NCI-H2107 treated with DMSO at 0.1 percent for 48 hours (cell line): ENCODE measurements around the gene EBP.
"Not testable (repeated sequence)": the region's sequence is repeated elsewhere in the genome, so short reads cannot be mapped to it uniquely, and the experiment has no call there.

Source experiments
- DNase-seq: peaks from one replicate; lab custom pipeline; 2025; ENCODE audit not compliant: unreplicated experiment; lab: John Stamatoyannopoulos, UW

The EBP gene

DNA sequence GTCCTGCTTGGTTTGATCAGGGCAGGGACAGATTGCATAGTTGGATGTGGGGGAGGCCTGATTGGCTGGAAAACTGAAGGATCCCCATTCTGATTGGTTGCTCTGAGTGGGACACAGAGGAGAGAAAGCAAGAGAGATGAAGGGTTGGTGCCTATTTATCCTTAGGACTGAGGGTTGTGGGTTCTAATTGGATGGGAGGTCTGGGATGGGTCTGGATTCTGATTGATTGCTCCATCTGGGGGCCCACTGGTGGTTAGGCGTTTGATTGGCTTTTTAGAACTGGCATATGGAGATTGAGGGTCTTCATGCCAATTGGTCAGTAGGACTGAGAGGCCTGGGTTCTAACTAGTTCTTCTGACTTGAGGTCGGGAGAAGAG, 644 bp upstream of the EBP start:
- DNase-seq, result no peak

DNA sequence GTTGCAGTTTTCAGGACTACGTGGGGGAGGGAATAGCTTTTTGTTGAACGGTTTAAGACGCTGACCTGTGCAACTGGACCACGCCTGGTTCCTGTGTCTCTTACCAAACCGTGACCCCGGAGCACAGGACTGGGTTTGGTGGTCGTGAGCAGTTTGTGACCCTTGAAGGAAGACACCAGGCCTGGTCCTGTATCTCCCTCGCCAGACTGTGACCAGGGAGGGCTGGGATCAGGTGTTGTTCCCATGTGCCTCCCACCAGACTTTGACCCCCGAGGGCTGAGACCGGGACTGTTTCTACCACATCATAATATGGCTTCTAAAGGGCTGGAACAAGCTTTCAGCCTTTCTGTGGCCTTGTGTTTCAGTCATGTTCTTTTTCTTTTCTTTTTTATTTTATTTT, 683 bp downstream of the EBP start:
- DNase-seq, result no peak

DNA sequence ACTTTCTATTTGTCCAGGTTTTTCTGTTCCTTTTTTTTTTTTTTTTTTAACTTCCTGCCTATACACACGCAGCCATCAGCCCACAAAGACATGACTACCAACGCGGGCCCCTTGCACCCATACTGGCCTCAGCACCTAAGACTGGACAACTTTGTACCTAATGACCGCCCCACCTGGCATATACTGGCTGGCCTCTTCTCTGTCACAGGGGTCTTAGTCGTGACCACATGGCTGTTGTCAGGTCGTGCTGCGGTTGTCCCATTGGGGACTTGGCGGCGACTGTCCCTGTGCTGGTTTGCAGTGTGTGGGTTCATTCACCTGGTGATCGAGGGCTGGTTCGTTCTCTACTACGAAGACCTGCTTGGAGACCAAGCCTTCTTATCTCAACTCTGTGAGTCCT, 2.1 kb downstream of the EBP start:
- DNase-seq, result no peak

DNA sequence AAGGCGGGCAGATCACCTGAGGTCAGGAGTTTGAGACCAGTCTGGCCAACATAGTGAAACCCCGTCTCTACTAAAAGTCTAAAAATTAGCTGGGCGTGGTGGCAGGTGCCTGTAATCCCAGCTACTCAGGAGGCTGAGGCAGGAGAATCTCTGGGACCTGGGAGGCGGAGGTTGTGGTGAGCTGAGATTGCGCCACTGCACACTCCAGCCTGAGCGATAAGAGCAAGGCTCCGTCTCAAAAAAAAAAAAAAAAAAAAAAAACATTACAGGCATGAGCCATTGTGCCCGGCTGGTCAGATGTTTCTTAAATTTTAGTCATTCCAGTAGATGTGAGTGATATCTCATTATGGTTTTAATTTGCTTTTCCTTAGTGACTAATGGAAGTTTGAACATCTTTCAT, 4.2 kb downstream of the EBP start:
- not testable (repeated sequence) for DNase-seq

DNA sequence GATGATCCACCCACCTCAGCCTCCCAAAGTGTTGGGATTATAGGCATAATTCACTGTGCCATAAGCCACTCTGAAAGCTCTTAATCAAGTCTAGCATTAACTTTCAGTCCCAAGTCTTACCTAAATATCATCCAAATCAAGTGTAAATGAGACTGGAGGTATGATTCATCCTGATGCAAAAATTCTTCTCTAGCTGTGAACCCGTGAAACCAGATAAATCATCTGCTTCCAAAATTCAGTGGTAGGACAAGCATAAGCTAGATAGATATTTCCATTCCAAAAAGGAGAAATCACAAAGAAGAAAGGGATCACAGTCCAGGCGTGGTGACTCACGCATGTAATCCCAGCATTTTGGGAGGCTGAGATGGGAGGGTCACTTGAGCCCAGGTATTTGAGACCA, 9.1 kb downstream of the EBP start:
- no peak for DNase-seq

DNA sequence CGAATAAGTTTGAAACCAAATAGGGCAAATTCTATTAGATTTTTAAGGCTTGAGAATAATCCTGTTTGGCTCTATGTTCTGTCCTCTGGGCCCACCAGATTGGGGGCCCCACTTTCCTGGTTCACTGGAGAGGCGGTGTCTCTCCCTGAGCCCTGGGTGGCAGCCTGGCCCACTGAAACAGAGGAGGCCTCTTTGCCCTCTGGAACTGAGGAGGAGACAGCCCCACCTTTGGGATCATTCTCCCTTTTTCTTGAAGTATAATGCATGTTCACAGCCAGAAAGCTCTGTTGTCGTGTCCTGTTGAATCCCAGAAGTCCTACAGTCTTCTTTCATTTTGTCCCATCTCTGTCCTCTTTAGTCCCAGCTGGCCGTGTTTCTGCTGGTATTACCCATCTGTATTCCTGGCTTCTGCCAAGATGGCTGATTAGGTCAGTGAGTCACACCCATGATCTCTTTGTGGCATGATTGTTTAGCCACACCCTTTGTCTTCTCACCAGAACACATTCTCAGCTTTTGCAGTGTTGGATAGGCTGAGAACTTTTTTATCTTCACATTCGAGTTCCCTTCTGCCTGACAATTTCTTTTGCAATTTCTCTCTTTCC, 9.9 kb downstream of the EBP start:
- DNase-seq, result no peak

DNA sequence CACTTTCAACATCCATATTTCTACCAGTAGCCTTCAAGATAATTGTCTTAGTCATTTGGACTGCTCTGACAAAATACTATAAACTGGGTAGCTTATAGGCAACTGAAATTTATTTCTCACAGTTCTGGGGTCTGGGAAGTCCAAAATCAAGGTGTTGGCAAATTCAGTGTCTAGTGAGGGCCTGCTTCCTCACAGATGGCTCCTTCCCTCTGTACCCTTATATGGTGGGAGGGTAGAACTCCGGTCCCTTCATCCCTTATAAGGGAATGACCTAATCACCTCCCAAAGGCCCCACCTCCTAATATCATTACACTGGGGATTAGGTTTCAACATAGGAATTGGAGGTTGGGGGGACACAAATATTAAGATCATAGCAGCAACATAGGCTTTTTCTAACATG, 10.6 kb downstream of the EBP start:
- DNase-seq, result no peak

DNA sequence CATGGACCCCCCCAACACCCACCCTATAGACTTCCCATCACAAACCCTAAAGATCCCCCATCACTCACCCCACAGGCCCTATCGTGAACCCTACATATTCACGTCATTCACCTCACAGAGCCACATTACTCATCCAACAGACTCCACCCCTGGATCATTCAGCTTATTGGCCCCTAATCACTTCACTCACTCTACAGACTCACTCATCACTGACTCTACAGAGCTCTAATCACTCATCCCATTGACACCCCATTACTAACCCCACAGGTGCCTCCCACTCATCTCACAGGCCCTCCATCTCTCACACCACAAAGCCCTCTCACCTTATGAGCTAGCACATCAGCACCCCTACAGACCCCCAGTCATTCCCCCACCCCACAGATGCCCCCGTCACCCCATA, 11.6 kb downstream of the EBP start:
- DNase-seq, result no peak

DNA sequence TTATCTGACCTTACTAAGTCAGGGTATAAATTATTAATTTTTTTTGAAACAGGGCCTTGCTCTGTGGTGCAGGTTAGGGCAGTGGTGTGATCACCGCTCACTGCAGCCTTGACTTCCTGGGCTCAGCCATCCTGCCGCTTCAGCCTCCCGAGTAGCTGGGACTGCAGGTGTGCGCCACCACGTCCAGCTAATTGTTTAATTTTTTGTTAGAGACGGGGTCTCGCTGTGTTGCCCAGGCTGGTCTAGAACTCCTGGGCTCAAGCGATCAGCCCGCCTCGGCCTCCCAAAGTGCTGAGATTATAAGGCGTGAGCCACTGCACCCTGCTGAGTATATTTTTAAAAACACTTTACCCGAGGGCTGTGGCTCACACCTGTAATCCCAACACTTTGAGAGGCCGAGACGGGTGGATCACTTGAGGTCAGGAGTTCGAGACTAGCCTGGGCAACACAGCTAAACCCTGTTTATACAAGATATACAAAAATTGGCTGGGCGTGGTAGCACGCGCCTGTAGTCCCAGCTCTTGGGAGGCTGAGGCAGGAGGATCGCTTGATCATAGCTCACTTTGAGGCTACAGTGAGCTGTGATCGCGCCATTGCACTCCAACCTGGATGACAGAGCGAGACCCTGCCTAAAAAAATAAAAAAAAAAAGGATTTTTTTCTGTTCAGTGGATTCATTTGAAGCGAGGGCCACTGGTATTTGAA, 17.2 kb downstream of the EBP start:
- DNase-seq, result no peak

DNA sequence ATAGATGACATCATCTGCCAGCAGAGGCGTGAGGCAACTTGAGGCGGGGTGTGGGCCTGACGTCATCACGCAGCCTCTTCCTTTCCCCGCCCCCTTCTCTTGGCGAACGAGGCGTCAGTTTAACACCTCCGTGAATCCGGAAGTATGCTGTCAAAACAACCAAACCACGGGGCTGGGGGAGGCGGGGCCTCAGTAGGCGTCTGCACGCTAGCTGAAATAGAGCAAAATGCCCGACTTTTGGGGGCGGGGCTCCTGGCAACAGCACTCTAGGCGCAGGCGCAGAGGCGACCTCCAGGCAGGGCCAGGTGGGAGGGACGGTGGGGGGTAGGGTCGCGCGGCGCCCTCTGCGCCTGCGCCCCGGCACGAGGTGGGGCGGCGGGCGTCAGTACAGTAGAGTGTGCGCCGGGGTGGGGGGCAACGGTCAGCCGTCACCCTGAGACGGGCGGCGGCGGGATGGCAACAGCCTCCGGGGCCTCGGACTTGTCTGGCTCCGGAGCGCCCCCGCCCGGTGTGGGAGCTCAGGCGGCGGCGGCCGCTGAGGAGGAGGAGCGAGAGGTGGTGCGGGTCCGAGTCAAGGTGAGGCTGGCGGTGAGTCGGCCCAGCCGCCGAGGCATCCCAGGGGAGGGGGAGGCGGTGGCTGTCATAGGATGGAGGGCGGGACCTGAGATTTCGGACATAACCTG, 17.9 kb downstream of the EBP start, which contains the start of gene TBC1D25:
Gene TBC1D25, plus strand, starts transcription at position 370 of the 683 bp plus-strand sequence. Its CDS starts 84 bp downstream, at position 454.
- DNase-seq, result peak; percentile 96

DNA sequence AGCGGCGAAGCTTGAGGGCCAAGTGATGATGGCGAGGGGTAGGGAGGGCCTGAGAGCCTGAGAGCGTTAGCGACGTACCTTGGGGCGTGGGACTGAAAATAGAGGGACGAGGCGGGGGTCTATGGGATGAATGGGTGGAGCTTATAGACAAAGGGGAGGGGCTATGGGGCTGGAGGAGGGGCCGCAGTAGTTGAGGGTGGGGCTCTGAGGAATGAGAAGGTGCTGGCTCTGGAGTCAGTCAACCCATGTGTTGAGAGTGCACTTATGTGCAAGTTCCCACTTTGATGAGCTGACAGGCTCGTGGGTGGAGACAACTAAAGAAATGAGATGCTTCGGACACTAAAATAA, 18.4 kb downstream of the EBP start:
- DNase-seq, result peak; percentile 32

DNA sequence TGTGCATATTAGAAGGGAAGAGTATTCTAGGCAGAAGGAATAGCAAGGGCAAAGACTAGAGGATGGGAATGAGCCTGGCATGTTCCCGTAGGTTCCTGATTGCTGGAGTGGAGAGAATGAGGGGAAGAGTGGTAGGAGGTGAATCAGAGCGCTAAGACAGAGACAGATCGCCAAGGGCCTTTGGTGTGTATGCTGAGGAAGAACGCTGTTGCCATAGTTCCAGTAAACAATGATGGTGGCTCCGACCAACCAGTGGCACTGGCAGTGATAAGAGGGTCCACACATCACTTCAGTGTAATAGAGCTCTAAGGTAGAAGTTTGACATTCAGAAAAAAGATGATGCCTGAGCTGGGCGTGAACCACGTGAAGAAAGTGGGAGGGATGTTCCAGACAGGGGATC, 18.9 kb downstream of the EBP start:
- DNase-seq, result no peak

DNA sequence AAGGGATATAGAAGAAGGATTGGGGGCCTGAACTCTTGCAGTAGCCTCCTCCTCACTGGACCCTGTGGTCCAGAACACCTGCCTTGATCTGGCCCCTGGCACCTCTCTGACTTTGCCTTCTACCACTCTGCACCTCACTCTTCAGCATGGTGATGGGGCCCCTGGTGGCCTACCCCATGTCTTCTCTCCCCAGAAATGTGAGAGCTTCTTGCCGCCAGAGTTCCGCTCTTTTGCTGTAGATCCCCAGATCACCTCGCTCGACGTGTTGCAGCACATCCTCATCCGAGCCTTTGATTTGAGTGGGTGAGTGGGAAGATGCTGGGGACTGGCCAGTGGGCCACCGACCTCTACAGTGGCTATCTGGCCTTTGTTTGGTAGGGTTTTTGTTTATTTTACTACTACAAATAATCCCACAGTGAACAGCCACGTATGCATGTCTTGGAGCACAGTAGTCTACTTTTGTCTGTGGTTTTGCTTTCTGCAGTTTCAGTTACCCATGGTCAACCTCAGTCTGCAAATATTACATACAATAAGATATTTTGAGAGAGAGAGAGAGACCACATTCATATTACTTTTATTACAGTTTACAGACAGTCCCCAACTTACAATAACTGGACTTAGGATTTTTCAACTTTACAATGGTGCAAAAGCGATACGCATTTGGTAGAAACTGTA, 19.7 kb downstream of the EBP start:
- no peak for DNase-seq

DNA sequence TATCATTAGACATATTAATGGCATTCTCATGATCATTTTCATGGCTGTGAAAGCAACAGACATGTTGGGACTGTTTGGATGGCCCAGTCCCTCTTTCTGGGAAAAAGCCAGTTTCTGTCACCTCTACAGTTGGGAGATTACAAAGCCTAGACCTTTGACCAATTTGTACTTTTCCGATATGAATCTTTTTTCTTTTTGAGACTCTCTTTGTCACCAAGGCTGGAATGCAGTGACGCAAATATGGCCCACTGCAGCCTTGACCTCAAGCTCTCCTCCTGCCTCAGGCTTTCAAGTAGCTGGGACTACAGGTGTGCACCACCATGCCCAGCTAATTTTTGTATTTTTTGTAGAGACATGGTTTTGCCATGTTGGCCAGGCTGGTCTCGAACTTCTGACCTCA, 27.3 kb downstream of the EBP start:
- DNase-seq, result no peak

DNA sequence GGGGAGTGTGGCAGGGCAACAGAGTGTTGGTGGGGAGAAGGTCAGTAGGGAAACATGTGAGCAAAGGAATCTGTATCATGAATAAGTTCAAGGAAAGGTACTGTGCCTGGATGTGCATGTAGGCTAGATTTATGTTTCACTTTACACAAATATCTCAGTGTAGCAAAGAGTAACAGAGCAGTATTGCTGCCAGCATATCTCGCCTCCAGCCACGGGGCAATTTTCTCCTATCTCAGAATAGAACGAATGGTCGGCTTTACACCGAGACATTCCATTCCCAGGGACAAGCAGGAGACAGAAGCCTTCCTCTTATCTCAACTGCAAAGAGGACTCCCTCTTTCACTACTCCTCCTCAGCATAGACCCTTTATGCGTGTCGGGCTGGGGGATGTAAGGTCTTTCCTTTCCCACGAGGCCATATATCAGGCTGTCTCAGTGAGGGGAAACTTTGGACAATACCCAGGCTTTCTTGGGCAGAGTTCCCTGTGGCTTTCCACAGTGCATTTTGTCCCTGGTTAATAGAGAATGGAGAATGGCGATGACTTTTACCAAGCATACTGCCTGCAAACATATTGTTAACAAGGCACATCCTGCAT, 34.2 kb downstream of the EBP start:
- DNase-seq, result not testable (repeated sequence)

DNA sequence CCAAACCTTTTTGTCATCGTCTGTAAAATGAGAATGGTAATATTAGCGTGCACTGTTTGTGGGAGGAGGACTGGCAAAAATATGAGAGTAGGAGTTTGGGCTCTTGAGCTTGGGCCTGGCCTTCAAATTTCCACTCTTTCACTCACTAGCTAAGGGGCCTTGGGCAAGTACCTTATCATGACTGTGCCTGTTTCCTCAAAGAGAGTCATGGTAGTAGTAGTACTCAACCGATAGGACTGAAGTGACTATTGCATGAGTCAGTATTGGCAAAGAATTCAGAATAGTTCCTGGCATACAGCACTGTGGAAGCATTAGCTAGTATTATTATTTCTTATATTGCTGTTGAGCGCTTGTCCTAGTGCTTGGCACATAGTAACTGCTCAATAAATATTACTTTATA, 36.7 kb downstream of the EBP start:
- DNase-seq, result no peak

DNA sequence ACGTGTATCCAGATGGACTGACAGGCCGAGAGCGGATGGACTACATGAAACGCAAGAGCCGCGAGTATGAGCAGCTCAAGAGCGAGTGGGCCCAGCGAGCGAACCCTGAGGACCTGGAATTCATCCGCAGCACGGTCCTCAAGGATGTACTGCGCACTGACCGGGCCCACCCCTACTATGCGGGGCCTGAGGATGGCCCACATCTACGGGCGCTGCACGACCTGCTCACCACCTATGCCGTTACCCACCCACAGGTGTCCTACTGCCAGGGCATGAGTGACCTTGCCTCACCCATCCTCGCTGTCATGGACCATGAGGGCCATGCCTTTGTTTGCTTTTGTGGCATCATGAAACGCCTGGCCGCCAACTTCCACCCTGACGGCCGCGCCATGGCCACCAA, 38.0 kb downstream of the EBP start:
- DNase-seq, result no peak

DNA sequence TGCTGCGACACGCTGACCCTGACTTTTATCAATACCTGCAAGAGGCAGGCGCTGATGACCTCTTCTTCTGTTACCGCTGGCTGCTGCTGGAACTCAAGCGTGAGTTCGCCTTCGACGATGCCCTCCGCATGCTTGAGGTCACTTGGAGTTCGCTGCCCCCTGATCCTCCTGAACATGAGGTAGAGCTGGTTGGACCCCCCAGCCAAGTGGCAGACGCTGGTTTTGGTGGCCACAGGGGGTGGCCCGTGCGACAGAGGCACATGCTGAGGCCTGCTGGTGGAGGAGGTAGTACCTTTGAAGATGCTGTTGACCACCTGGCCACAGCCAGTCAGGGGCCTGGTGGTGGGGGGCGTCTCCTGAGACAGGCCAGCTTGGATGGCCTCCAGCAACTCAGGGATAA, 38.4 kb downstream of the EBP start:
- no peak for DNase-seq

DNA sequence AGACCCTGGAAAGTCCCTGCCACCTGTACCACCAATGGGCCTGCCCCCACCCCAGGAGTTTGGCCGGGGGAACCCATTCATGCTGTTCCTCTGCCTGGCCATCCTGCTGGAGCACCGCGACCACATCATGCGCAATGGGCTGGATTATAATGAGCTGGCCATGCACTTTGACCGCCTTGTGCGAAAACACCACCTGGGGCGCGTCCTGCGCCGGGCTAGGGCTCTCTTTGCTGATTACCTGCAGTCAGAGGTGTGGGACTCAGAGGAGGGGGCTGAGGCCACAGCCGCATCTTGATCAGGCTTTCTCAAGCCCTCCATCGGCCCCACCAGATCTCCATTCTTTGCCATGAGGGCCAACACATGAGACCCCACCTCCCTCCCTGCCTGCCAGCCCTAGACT, 39.1 kb downstream of the EBP start:
- no peak for DNase-seq

DNA sequence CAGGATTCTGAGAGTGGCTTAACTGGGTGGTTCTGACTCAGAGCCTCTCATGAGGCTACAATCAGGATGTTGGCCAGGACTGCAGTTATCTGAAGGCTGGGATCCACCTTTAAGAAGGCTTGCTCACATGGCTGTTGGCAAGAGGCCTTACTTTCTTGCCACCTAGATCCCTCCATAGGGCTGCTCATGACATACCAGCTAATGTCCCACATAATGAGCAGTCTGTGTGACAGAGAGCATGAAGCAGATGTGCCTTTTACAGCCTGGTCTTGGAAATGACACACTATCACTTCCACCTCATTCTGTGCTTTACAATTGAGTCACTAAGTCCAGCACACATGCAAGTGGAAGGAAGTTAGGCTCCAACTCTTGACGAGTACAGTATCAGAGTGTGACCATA, 48.4 kb downstream of the EBP start:
- no peak for DNase-seq

DNA sequence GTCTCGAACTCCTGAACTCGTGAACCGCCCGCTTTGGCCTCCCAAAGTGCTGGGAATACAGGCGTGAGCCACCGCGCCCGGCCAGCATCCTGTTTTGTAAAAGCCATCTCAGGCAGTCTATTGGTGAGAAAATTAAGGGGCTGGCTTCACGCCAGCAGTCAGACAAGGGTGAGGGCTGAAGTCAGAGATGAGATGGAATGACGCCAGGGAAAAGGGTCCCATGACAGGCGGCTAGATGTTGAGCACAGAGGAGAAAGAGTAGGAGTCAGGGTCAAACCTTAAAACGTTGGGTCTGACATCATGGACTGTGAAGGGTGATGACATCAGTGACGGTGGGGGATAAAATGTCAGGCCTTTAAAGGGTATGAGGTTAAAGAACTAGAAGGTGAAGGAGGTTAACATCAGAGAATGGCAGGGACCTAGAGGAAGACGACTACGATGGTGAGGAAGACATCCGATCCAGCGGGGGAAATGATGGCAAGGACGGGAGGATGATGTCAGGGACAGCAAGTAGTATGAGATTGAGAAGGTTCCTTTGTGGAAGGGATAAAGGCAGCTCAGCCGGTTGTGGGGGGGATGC, 52.2 kb downstream of the EBP start:
- DNase-seq, result peak; percentile 77
